Activated CD8-positive, alpha-beta memory T cell treated with anti-CD3 and anti-CD28 coated beads for 4 hours (primary cell): Measurements from ENCODE around the gene RPS6KL1.

Source experiments
- DNase-seq, 2 donors: peaks; one replicate each; pipeline ENCODE4 v3.0.0-alpha.2; 2020; ENCODE audit warnings: low read depth in 2 of 2

RPS6KL1 gene

DNA sequence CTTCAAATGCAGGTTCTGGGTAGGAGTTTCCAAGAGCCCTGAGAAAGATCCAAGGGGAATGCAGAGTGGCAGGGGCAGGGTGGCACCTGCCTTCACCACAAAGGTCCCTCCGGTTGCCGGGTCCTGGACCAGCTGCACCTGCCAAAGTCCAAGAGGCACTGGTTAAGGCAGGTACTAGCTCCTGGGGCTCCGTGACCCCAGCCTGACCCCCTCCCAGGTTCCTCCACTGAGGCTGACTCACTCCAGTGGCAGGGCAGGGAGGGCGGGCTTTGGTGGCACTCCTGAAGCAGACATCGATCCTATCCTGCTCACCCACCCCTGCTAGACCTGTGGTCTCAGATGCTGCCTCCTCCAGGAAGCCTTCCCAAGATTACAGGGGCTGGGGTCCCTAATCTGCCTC, 11.4 kb downstream of the RPS6KL1 start:
- no peak for DNase-seq

DNA sequence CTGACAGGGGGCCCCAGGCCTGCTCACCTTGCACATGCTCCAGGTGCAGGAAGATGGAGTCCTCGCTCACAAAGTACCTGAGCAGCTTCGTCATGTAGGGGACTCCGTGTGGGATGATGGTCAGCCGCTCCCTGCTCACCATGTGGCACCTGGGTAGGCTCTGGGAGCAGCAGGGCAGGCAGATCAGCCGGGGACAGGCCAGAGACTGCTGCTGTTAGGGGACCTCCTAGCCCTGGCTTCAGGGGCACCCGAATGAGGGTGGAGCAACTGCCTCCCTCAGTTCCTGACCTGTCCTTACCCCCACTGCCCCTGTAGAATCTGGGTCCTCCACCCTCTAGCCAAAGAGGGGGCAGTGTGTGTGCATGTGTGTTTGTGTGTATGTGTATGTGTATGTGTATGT, 11.8 kb downstream of the RPS6KL1 start:
- no peak for DNase-seq

DNA sequence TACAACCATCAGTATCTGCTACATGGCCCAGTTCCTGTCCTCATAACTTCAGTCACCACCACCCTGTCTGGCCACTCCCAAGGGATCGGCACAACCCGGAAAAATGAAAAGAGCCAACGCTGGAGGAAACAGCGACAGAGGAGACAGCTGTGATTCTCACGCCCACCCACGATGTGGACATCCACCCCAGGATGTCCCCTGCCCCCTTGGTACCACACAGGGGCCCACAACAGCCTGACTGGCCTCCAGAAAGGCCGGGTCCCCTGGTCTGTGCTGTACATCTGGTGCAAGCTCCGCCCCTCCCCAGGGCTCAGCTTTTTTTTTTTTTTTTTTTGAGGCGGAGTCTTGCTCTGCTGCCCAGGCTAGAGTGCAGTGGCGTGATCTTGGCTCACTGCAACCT, 12.5 kb downstream of the RPS6KL1 start:
- DNase-seq: no peak

DNA sequence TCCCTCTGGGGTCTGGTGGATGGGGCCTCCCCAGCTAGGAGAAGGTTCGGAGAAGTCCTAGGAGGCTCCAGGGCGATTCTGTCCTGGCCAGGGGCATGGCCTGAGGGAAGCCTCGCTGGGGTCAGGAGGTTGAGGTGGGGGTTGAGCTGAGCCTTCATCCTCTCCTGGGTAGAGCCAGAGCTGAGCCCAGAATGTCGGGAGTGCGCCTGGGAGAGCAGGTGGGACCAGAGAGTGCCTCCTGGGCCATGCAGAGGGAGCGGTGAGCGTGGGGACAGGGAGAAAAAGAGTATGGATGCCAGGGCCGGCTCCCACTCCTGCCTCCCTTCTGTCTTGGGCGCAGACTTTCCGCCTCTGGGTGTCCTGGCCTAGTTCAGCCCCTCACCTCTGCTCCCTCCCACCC, 13.1 kb downstream of the RPS6KL1 start:
- no peak for DNase-seq

DNA sequence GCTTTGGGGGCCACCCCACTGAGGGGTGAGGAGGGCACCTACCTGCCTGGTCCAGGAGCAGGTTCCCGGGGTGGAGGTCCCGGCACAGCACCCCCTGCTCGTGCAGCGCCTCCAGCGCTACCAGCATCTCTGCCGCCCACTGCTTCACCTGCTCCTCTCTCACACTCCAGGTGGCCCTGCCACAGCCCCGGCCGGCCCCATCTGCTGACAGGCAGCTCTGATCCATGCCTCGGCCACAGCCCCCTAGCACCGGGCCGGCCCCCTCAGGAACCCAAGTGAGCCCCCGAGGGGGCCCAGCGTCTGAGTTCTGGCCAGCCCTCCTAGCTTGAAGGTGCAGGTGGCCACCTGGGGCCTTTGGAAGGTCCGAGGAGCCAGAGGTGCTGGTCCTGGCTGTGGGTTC, 13.6 kb downstream of the RPS6KL1 start:
- no peak for DNase-seq

DNA sequence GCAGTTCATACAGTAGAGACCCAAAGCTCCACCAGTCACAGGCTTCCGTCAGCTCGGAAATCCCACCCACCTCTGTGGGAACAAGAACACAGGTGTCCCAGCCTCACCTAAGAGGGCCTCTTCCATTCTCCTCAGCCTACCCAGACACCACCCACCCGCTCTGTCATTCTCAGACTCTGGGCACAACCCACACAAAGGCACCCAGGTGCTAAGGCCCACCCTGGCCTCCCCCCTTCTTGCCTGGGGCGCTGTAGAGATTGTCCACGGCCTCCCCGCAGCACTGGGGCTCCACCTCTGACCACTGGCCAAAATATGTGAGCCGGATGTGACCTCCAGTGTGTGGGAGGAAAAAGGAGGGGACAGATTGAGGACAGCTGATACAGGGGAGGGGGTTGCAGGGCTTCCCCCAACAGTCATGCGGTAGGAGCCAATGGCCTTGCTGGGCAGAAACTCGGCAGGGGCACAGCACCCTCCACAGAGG, 14.2 kb downstream of the RPS6KL1 start:
- DNase-seq: no peak

DNA sequence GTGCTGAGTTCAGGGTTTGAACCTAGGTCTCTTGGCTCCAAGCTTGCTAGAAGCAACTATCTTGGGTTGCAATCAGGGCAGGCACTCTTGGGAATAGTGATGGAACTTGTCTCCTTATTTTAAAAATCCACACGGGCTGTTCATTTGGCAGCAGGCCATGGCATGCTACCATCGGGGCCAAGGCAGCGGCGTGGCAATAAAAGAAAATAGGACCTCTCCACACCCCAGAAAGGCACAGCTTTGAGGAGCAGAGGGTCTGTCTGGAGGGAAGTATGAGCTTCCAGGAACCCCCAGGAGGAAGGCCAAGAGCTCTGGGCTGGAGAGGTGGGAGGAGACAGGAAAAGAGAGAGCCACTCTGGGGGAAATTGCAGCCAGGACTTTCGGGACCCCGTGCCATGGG, 15.3 kb downstream of the RPS6KL1 start:
- DNase-seq: no peak

DNA sequence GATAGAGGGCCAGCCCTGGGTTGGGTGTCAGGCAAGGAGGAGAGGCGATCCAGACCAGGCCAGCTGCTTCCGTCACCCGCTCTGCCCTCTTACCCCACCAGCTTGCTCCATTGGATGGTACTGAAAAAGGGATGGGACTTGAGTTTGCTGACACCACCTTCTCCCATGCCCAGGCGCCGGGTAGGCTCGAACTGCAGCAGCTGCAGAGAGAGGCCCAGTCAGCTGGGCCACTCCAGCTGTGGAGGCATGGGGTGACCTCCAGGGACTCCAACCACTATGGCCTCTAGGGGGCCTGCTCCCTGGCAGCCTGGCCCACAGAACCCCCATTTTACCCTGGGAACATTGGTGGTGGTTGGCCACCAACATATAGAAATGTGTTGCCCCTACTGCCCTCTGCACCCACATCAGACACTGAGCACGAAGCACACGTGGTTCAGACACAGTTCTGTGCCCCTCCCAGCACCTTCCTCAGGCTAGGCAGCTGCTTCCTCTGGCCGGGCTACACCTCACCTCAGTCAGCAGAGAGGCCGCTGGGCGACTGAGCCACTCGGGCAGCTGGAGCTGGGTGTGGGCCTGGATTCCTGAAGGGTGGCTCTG, 16.0 kb downstream of the RPS6KL1 start:
- no peak for DNase-seq

DNA sequence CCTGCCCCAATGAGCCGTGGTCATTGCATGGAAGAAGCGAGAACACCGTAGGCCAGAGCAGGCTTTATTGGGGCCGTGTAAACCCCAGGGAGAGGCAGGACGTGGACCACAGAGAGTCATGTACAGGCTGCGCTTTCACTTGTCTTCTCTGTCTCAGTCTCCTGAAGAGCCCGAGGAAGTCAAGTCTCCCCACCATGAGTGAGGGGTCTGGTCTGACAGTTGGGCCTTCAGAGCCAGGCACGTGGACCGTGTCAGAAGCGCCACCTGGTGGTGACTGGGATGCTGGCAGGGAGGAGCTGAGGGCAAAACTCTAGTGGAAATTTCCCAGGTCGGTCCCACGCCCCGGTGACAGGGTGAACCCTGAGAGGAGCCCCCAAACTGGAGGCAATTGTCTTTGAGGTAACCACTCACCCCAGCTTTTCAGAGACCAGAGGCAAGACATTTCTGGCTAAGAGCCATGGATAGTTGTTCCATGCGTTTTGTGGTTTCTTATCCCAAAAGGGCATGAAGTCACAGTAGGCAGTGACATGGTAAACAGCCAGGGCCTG, 17.4 kb downstream of the RPS6KL1 start:
- DNase-seq: peak; percentile 54 to 59

DNA sequence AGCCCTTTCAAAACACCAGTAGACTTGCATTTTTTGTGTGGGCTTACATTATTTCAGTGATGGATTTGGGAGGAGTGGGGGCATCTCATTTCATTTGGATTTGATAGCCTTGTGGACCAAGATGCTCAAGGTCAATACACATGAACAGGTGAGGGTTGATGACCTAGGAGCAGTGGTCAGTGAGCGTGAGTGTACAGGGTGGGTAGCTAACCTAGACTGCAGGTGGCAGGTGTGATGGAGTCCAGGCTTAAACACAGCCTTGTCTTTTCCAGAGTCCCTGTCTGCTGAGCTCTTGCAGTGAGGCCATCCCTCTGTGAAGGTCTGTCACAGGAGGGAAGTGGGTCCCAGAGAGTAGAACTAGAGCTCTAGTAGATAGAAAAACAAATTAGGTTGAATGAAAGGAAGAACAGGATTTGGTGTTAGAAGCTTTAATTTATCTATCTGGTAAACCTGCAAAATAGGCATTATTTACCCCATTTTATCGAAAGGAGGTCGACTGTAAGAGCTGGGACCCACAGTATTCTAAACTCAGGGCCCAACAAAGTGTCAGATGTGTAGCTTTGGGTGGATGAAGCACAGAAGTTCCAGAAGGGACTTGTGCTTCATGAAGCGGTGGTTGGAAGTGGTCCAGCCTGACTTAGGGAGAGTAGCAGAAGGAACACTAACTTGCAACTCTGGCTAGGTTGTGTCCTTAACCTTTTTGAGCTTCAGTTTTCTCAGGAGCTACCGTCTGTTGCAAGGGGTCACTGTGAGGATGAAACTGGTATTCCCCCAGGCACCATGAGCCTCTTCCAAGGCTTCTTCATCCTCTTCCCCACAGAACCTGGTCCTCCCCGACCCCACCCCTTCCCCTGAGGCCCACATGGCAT, 18.2 kb downstream of the RPS6KL1 start:
- DNase-seq: no peak

DNA sequence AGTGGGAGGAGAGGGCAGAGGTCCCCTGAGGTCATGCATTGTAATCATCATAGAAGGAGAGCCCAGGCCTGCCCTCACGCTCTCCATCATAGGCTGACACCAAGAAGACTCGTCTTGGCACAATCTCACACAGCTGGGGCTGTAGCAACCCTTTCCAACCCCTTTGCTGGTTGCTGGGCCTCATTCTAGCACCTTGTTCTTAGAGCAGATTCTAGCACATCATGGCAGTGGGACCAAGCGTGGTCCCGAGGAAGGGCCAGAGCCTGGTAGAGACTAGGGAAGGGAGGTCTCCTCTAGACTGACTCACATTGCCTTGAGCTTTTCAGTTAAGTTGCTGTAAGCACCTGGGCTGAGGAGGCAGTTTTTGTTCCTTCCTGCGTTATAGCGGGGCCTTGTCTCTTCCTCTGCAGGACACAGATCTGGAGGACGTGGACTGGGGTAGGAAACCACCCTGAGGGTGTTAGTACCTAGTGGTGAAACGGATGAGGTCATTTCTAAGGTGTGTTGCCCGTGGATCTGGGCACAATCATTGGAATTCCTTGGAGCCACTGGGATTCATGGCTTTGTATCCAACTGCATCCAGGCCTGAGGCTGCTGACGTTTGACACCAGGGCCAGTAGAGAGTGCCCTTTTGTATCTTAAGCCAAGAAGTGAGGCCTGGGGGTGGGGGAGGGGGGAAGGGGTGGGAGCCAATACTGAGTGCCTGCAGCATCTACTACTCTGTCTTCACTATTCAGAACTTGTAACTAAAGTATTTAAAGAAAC, 19.9 kb downstream of the RPS6KL1 start:
- DNase-seq: no peak

DNA sequence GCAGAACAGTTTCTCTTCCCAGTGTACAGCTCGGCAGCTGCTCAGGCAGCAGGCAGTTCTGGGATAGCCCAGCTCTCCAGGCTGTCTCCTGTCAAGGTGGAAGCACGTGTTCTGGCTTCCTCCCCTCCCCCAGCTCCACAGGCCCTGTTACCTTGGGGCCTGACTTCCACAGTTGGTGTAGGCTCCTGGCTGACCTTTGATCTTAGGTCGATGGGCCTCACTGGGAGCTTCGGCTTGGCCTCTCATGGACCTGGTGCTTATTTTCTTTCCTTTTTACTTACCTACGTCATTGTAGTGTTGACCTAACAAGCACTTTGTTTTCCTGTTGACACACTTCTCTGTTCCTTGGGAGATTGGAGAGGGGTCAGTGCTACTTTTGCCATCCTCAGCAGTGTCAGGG, 24.4 kb downstream of the RPS6KL1 start:
- no peak for DNase-seq

DNA sequence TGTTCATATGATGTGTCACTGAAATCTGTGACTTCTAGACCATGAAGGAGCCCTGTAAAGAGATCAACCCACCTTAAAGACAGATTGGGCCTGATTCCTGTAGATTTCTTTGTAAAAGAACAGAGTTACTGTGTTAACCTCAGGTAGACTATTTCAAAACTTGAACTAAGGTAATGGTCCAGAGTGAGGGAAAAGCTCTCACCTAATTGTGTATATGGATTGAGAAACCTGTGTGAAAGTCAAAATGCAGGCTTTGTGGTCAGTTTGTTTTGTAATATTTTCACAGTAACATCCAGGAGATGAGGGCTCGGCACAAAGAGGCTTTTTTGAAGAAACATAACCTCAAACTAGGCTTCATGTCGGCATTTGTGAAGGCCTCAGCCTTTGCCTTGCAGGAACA, 25.0 kb downstream of the RPS6KL1 start:
- no peak for DNase-seq

DNA sequence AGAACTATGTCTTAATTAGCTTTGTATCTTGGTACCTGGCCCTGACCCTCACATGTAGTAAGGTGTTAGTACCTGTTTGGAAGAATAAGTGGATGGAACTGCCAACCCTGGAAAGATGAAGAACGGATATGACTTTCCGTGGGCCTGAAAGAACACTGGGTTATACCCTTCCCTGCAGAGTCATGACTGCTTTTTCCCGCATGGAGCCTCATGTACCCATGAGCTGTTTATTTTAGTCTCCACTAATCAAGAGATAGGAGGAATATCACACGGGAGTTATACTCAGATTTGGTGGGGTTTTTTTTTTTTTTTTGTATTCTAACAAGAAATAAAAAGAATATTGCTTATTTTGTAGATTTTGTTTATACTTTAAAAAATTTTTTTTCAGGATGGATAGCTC, 25.4 kb downstream of the RPS6KL1 start:
- no peak for DNase-seq

DNA sequence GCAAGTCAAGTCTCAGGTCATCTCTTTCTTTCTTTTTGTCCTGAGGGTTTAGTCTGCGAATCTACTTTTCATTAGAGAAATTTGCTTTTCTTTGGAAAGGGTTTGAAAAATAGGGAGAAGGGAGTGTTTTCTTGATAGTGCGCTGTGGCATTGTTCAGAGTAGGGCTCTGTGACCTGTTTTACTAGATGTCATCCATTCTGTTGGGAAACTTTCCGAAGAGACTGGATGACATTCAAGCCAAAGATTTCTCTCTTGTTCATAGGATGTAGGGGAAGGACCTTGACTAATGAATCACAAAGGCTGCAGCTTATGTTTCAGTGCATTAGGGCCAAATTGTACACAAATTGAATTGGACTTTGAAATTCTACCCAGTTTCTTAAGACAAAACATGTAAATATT, 26.7 kb downstream of the RPS6KL1 start:
- no peak for DNase-seq

DNA sequence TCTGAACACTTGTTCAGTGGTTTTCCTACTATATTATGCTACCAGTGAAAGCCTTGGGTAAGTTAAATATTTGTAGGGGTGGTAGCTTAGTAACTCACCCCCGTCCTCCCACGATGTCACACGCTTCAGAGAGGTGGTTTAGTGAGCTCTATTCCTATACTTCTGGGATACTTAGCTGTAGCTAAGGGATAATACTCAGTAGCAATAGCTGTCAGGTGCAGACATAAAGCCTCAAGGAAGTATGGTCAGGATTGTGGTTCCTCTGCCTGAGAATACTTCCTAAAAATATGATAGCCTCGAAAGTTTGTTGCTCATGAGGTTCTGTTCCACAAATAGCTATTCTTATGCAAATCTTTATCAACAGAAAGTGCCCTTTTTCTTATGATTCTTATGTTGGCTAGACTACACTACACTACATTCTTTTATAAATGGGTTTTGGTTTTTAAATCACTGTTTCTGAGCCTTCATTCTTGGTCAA, 29.4 kb downstream of the RPS6KL1 start:
- DNase-seq: no peak

DNA sequence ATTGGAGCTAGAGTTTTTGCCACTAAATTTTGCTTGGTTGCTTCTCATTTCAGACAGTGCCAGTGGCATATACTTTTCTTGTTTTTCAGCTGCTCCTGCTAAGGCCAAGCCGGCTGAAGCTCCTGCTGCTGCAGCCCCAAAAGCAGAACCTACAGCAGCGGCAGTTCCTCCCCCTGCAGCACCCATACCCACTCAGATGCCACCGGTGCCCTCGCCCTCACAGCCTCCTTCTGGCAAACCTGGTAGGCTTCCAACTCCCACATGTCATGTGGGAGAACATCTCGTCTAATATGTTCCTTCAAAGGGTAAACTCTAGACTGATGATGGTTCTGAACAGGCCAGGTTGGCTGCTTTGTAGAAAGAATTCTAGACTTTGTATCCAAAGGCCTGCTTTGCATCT, 30.3 kb downstream of the RPS6KL1 start:
- DNase-seq: no peak

DNA sequence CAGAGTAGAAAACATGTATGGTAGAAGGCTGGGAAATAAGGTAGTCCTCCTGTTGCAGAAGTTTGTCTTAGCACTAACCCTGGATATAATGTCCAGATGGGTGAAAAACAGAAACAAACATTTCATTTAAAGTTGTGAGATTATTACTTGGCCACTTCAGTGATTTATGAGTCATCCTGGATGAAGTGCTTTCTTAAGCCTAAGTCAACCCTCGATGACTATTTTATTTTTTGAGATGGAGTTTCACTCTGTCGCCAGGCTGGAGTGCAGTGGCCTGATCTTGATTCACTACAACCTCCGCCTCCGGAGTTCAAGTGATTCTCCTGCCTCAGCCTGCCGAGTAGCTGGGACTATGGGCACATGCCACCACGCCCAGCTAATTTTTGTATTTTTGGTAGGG, 31.2 kb downstream of the RPS6KL1 start:
- DNase-seq: no peak

DNA sequence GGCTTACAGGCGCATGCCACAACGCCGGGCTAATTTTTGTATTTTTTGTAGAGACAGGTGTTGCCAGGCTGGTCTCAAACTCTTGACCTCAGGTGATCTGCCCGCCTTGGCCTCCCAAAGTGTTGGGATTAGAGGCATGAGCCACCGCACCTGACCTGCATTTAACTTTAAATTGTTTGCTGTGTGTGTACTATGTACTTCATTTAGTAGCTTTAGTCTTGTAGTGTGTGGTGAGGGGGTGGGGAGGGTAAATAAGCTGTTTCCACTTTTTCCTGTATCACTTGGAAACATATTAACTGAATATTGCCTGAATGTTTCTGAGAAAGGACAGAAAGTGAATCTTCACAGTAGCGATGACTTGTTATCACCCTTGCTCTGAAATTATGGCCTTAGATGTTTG, 32.8 kb downstream of the RPS6KL1 start:
- DNase-seq: no peak

DNA sequence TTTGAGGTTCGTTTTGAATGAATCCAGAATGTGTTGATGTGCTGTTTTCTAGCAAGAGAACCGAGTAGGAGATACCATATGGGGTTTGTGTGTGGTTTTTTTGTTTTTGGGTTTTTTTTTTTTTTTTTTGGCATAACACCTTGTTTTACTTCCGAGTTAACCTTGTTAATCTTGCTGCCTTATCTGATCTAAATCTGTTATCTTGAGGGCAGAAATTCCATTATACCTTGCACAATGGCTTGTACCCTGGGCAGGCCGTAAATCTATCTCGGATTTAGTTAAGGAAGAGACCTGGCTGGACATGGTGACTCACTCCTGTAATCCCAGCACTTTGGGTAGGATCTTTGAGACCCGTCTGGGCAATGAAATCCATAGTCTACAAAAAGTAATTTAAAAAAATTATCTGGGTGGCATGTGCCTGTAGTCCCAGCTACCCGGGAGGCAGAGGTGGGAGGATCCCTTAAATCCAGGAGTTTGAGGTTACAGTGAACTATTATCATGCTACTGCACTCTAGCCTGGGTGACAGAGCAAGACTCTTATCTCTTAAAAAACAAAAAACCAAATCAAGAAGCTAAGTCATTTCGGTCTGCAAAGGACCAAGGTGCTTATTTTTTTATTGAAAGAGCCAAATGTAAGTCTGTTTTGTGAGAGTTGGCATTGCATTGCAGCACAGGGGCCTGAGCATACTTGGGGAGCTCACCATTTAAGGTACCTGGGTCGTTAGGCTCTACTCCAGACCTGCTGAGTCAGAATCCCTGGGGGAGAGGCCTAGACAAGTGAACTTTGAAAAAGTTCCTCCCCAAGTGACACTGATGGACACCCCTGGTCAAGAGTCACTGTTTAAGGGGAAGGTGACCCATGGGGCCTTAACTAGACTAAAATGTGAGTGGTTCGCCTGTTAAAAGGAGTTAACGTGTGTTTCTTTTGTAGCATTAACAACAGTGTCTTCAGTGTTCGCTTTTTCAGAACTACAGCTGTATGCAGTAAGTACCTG, 34.6 kb downstream of the RPS6KL1 start:
- DNase-seq: no peak

DNA sequence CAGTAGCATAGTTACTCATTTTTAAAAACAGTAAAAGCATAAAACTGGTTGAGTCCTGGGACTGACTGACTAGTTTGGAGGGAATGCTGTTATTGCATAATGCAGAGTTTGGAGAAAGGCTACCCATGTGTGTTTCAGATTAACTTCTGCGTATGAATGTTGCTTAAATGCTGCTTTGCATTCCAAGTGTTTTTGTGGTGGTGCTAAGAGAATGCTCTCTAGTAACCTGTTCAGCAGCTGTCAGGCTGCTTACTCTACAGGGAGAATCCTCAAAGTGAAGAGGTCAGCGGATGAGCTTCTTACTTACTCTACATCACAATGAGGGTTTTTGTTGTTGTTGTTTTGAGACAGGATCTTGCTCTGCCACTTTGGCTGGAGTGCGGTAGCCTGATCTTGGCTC, 37.1 kb downstream of the RPS6KL1 start:
- no peak for DNase-seq
